Ureter (tissue), 1 donor: ENCODE results near the gene CFAP126. TPM values are rescaled to one million over a fixed set of nuclear protein-coding genes. Genes with fewer than 3 reads are reported as not detected.
"Not testable (repeated sequence)": the region's sequence is repeated elsewhere in the genome, so short reads cannot be mapped to it uniquely, and the experiment has no call there.

Experiments
- DNase-seq: peaks from one replicate; pipeline ENCODE4 v3.0.0-alpha.2; 2020; ENCODE audit warnings: low spot score
- total RNA-seq: library from RNA; stranded (reverse); gene quantifications from one replicate; pipeline ENCODE4 v1.2.4, GENCODE V29; 2023
- donor health status: DM: yes; HTN: yes; CAD: no.

CFAP126 gene
- total RNA-seq, 1 donor from 2014 or later: not detected

DNA sequence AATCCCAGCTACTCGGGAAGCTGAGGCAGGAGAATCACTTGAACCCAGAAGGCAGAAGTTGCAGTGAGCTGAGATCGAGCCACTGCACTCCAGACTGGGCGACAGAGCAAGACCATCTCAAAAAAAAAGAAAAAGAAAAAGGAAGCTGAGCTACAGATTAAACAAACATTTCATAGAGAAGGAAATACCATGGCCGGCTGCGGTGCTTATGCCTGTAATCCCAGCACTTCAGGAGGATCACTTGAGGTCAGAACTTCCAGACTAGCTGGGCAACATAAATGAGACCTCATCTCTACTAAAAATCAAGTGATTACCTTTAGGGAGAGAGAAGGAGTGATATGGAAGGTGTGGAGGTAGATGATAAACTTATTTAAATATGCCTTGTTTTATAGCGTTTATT, 14.0 kb upstream of the CFAP126 start:
- no peak for DNase-seq

DNA sequence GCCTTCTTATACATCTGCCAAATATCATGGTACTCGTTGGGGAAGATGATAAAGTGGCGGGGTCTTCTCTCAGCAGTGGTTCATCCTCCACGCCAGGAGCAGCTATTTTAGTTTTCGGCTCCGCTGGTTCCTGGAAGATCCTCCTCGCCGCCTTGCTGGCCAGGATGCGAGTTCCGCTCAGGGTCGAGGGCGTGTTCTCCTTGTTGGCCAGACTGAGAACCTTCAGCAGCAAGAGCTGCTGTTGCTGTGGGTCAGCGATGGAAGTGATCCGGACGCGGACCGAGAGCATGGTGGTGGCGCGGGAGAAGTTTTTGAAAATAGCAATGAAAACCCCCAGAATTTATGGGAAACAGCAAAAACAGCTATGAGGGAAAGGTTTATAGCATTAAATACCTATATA, 11.4 kb upstream of the CFAP126 start:
- no peak for DNase-seq

DNA sequence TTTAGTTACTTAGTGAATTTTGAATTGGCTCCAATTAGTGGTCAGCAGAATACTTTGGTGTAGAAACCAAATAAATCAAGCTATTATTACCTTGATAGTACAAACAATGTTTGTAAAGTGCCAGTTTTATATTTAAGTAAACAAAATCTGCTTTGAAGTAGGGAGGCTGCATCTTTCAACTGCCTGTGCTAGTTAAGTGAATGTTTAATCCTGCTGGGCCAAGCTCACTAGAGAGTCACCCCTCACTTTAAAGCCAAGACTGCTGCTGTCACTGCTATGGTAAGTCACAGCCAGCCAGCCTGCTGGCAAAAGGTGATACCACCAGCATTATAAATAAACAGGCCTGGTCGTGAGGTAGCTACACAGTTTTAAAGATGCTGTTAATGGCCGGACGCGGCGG, 10.3 kb upstream of the CFAP126 start:
- DNase-seq: no peak

GRCh38 chr1:161374373-161374772, 6.7 kb upstream of the CFAP126 start:
- DNase-seq: no peak

DNA sequence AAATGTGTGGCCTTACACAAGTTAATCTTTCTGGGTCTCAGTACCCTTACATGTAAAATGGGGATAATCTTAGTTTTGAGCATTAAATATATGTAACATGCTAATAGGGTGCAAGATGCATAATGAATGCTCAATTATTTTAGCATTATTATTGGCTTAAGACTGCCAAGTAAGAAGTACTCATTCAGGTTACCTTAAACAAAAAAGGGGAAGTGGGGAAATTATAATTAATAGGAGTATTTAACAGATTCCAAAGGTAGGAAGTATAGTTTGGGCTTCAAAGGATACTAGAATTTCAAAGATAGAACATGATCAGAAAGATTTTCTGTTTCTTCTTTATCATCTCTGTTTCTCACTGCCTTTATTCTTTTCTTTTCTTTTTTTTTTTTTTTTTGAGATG, 5.8 kb upstream of the CFAP126 start:
- DNase-seq: no peak

- DNase-seq: no peak
Observed at GRCh38 chr1:161365207-161365606, 2.5 kb downstream of the CFAP126 start.

GRCh38 chr1:161364332-161364731, 3.3 kb downstream of the CFAP126 start:
- no peak for DNase-seq

DNA sequence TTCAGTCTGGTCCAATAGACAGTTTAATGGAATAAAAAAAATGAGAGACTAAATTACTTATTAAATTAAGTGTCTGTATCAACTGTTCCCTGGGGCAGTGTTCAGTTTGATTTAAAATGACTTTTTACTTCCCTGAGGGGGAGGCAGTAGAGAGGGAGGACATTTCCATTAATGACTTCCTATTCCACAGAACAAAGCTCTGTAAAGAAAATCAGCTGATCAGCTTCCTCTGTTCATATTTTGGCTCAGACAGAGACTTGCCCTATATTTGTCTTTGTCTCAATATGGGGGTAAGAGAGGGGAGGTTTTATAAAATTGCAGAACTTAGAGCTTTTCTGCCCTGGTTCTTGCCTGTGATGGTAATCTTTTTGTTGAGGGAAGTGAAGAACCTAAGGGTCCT, 8.4 kb downstream of the CFAP126 start:
- DNase-seq: no peak

DNA sequence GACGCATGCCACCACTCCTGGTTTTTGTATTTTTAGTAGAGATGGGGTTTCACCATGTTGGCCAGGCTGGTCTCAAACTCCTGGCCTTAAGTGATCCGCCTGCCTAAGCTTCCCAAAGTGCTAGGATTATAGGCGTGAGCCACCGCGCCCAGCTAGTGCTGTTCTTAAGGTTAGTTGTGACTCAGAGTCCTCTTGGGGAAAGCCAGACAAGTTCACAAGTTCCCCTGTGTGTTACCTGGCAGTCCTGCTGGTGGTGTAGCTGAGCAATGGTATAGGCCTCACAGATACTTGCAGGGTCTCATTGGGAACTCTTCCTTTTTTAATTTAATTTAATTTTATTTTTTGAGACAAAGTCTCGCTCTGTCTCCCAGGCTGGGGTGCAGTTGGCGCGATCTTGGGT, 10.6 kb downstream of the CFAP126 start:
- DNase-seq: no peak

DNA sequence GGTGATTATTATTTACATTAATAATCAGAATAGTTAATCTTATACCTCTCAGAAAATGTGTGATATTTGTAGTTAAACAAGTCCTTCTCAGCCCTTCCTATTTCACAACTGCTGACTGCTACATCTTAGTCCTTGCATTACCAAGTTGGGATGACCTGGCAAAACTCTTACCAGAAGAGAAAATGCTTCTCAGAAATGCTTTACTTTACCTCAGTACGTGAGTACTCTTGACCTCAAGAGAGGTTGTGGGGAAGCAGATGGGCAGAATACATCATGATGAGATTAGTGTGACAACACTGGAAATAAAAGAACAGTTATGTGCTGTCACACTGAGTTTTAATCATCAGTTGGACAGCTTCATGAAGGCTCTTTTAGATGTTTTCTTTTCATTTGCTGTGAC, 16.2 kb downstream of the CFAP126 start:
- DNase-seq: no peak

GRCh38 chr1:161350671-161351070, 17.0 kb downstream of the CFAP126 start:
- no peak for DNase-seq

GRCh38 chr1:161342821-161343220, 24.9 kb downstream of the CFAP126 start:
- DNase-seq: no peak

- no peak for DNase-seq
Observed at GRCh38 chr1:161342177-161342576, 25.5 kb downstream of the CFAP126 start.

DNA sequence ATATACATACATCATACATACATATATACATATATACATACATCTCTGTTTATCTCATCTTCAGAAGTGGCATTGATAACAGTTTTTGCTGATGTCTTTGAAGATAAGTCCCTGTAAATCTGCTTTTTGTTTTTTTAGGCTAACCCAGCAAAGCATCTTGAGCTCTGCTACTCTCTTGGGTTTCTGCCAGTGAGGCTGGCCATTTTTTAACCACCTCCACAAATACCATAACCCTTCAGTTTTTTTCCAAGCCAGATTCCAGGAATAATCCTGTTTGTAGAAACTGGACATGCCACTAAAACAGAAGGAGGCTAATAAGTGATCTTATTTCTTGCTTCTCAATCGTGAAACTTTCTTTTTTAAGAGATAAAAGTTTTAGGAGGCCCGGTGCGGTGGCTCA, 31.9 kb downstream of the CFAP126 start:
- no peak for DNase-seq

DNA sequence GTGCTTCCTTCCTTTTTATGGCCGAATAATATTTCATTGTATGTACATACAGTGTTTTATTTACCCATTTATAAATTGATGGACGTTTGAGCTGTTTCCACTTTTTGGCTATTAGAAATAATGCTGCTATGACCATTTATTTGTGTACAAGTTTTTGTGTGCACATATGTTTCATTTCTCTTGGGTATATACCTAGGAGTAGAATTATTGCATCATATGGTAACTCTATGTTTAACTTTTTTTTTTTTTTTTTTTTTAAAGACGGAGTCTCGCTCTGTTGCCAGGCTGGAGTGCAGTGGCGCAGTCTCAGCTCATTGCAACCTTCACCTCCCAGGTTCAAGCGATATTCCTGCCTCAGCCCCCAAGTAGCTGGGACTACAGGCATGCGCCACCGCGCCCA, 34.5 kb downstream of the CFAP126 start:
- DNase-seq: no peak

DNA sequence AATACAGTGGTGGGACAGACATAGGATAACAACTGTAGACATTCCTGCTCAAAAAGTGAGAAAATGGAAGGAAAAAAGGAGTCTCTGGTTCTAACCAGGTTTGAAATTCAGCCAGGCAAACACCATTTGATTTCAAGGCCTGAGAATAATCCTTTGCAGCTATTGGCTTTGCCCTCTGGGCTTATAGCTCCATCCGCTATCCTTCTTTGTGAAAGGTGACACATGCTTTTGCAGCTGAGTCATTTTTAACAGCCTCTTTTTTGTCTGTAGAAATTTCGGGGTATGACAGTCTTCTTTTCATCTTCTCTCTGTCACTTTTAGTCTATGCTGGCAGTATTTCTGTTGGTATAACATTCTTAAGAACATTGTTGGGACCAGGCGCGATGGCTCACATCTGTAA, 37.3 kb downstream of the CFAP126 start:
- no peak for DNase-seq

DNA sequence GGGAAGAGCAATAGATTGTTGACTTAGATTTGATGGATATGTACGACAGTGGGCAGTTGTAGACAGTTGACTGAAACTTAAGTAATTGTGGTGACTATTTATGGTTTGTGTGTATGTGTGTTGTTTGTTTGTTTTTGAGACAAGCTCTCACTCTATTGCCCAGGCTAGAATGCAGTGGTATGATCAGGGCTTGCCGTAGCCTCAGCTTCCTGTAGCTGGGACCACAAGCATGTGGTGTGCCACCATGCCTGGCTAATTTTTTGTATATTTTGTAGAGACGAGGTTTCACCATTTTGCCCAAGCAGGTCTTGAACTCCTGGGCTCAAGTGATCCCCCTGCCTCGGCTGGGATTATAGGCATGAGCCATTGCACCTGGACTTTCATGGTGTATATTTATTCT, 43.7 kb downstream of the CFAP126 start:
- DNase-seq: no peak

DNA sequence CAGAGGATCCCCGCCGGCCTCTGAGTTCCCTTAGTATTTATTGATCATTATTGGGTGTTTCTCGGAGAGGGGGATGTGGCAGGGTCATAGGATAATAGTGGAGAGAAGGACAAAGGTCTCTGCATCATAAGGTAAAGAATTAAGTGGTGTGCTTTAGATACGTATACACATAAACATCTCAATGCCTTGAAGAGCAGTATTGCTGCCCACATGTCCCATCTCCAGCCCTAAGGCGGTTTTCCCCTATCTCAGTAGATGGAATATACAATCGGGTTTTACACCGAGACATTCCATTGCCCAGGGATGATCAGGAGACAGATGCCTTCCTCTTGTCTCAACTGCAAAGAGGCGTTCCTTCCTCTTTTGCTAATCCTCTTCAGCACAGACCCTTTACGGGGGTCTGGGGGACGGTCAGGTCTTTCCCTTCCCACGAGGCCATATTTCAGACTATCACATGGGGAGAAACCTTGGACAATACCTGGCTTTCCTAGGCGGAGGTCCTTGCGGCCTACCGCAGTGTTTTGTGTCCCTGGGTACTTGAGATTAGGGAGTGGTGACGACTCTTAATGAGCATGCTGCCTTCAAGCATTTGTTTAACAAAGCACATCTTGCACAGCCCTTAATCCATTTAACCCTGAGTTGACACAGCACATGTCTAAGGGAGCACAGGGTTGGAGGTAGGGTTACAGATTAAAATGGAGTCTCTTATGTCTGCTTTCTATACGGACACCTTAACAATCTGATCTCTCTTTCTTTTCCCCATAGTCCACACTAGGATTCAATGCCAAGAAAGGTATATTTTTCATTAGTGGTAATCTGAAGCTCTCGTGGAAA, 51.6 kb downstream of the CFAP126 start:
- not testable (repeated sequence) for DNase-seq

Other genes with a start within 250 kb of the CFAP126 start
- 39.2 TPM for gene PFDN2, start 249.8 kb downstream of the CFAP126 start, total RNA-seq
- gene NIT1, start 249.8 kb downstream of the CFAP126 start, total RNA-seq: 34.7 TPM
- 34.0 TPM for gene DEDD, start 235.2 kb downstream of the CFAP126 start, total RNA-seq
- gene UFC1, start 213.9 kb downstream of the CFAP126 start, total RNA-seq: 89.2 TPM
- gene USP21, start 208.4 kb downstream of the CFAP126 start, total RNA-seq: 29.1 TPM
- gene PPOX, start 201.4 kb downstream of the CFAP126 start, total RNA-seq: 26.8 TPM
- 26.6 TPM for gene B4GALT3, start 190.4 kb downstream of the CFAP126 start, total RNA-seq
- 42.6 TPM for gene ADAMTS4, start 168.8 kb downstream of the CFAP126 start, total RNA-seq
- 94.1 TPM for gene NDUFS2, start 165.5 kb downstream of the CFAP126 start, total RNA-seq
- gene FCER1G, start 152.6 kb downstream of the CFAP126 start, total RNA-seq: 11.3 TPM
- gene APOA2, start 144.2 kb downstream of the CFAP126 start, total RNA-seq: not detected
- gene TOMM40L, start 141.8 kb downstream of the CFAP126 start, total RNA-seq: 17.5 TPM
- gene NR1I3, start 129.7 kb downstream of the CFAP126 start, total RNA-seq: not detected
- gene PCP4L1, start 109.1 kb downstream of the CFAP126 start, total RNA-seq: 66.5 TPM
- gene MPZ, start 57.9 kb downstream of the CFAP126 start, total RNA-seq: 3.1 TPM
- 169 TPM for gene SDHC, start 53.5 kb downstream of the CFAP126 start, total RNA-seq
- 18.5 TPM for gene FCGR2A, start 137.6 kb upstream of the CFAP126 start, total RNA-seq
- 2.9 TPM for gene HSPA6, start 156.7 kb upstream of the CFAP126 start, total RNA-seq
- 6.8 TPM for gene FCGR3A, start 181.9 kb upstream of the CFAP126 start, total RNA-seq